Lower lobe of right lung (tissue), 2 donors: Measurements from ENCODE around the gene CDK17. TPM values are rescaled to one million over a fixed set of nuclear protein-coding genes. Genes with fewer than 3 reads are reported as not detected.

Experiments
- ATAC-seq, 2 donors: fragments of 200-7000 bp; cut with Tn5 transposase; one replicate each; pipeline ENCODE4 v1.9.1; 2020 to 2022; ENCODE audit warnings: mild to moderate bottlenecking in 2 of 2, moderate library complexity in 2 of 2
- DNase-seq: peaks from one replicate; pipeline ENCODE4 v3.0.0-alpha.2; 2020
- H3K27ac ChIP-seq: fragments of 200-600 bp; one replicate; pipeline ENCODE4 v1.8.0; 2022
- H3K27me3 ChIP-seq: fragments of 200-600 bp; one replicate; pipeline ENCODE4 v1.8.0; 2022; ENCODE audit warnings: low read depth
- H3K36me3 ChIP-seq: fragments of 200-600 bp; one replicate; pipeline ENCODE4 v1.8.0; 2022; ENCODE audit warnings: mild to moderate bottlenecking
- H3K4me1 ChIP-seq: fragments of 200-600 bp; one replicate; pipeline ENCODE4 v1.8.0; 2022
- H3K4me3 ChIP-seq: fragments of 200-600 bp; one replicate; pipeline ENCODE4 v1.8.0; 2022; ENCODE audit warnings: mild to moderate bottlenecking
- H3K9me3 ChIP-seq: fragments of 200-600 bp; one replicate; pipeline ENCODE4 v1.8.0; 2022
- intact Hi-C: fragments of 100-400 bp; cut with DNase I; formaldehyde crosslinking; loops from one replicate; pipeline ENCODE4 v1.11.0; 2022
- total RNA-seq: library from RNA; stranded (reverse); fragmentation: NEBNext Ultra II Directional; extraction: Animal tissue kit (Norgen Biotek cat#: 25700); gene quantifications from one replicate; pipeline ENCODE4 v1.2.1, GENCODE V29; 2021
- TF ChIP-seq, protein P1 (sequence below): fragments of 200-600 bp; IDR thresholded peaks from one replicate; pipeline ENCODE4 v1.8.0; 2022; ENCODE audit warnings: antibody characterized with exemption, mild to moderate bottlenecking
- donor health status: DM: no; HTN: yes; CAD: no; lungs with severe emphysema.

The CDK17 gene
- total RNA-seq, 1 donor from 2014 or later: 41.7 TPM

GRCh38 chr12:96256672-96257361 is 143.4 kb downstream of the CDK17 start:
- H3K4me1 ChIP-seq: peaks cover 32% of the 10 kb centered on the region

DNA sequence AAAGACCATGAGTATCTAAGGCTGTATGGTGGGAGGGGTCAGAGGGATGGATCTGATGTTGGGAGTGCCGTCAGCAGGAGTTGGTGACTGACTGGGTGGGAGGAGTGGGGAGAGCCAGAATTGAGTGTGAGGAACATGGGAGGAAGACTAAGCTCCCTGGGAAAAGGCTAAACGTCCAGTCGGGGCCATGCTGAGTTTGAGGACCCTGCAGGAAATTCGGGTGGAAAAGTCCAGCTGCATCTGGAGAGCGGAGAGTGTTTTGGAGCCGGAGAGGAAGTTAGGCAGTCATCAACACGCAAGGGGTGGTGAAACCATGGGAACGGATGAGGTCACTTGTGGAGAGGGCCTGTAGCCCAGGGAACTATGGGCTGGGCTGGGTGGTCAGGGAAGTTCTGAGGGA is 145.2 kb downstream of the CDK17 start:
- peak; percentile 77 to 88 for ATAC-seq
- H3K4me1 ChIP-seq: peaks cover 32% of the 10 kb centered on the region
- H3K27me3 ChIP-seq: no peaks in the 10 kb centered on the region
- no peak overlapping the region for H3K4me3 ChIP-seq
- H3K36me3 ChIP-seq: peaks cover 34% of the 10 kb centered on the region
- intact Hi-C loops: no loop called here
- H3K9me3 ChIP-seq: no peaks in the 10 kb centered on the region
- TF ChIP-seq, protein P1, sequence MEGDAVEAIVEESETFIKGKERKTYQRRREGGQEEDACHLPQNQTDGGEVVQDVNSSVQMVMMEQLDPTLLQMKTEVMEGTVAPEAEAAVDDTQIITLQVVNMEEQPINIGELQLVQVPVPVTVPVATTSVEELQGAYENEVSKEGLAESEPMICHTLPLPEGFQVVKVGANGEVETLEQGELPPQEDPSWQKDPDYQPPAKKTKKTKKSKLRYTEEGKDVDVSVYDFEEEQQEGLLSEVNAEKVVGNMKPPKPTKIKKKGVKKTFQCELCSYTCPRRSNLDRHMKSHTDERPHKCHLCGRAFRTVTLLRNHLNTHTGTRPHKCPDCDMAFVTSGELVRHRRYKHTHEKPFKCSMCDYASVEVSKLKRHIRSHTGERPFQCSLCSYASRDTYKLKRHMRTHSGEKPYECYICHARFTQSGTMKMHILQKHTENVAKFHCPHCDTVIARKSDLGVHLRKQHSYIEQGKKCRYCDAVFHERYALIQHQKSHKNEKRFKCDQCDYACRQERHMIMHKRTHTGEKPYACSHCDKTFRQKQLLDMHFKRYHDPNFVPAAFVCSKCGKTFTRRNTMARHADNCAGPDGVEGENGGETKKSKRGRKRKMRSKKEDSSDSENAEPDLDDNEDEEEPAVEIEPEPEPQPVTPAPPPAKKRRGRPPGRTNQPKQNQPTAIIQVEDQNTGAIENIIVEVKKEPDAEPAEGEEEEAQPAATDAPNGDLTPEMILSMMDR: no peak
- peak overlapping the region; percentile 57 for H3K27ac ChIP-seq
- DNase-seq: peak; percentile 69

More at GRCh38 chr12:96256672-96257361, 143.4 kb downstream of the CDK17 start:
- Histone ChIP-seq H3K9me3 (no peaks in the 10 kb centered on the region), H3K27ac (no peak overlapping the region), H3K4me3 (no peak overlapping the region), H3K27me3 (no peaks in the 10 kb centered on the region), H3K36me3 (peaks cover 34% of the 10 kb centered on the region)
- TF ChIP-seq, protein P1: no peak
- ATAC-seq: no peak
- intact Hi-C loops: no loop called here
- DNase-seq: no peak

- DNase-seq (no peak), ATAC-seq (no peak)
- no peak overlapping the region for H3K27ac ChIP-seq
- H3K36me3 ChIP-seq: peaks cover 61% of the 10 kb centered on the region
- intact Hi-C loops: no loop called here
- H3K27me3 ChIP-seq: no peaks in the 10 kb centered on the region
- no peaks in the 10 kb centered on the region for H3K9me3 ChIP-seq
- peaks cover 24% of the 10 kb centered on the region for H3K4me1 ChIP-seq
- no peak overlapping the region for H3K4me3 ChIP-seq
- TF ChIP-seq, protein P1: no peak
Observed at GRCh38 chr12:96250119-96250685, 150.0 kb downstream of the CDK17 start.

GRCh38 chr12:96249196-96250118 is 150.8 kb downstream of the CDK17 start:
- Histone ChIP-seq H3K9me3 (no peaks in the 10 kb centered on the region), H3K27me3 (no peaks in the 10 kb centered on the region), H3K27ac (peak overlapping the region; percentile 36), H3K4me3 (no peak overlapping the region), H3K36me3 (peaks cover 61% of the 10 kb centered on the region), H3K4me1 (peaks cover 17% of the 10 kb centered on the region)
- DNase-seq (no peak), ATAC-seq (peak in 1 of 2 donors; percentile 15)
- intact Hi-C loops: no loop called here
- TF ChIP-seq, protein P1: no peak

GRCh38 chr12:96248136-96248931 is 151.9 kb downstream of the CDK17 start:
- Histone ChIP-seq H3K9me3 (no peaks in the 10 kb centered on the region), H3K36me3 (peaks cover 61% of the 10 kb centered on the region), H3K27ac (no peak overlapping the region), H3K4me1 (peaks cover 12% of the 10 kb centered on the region), H3K27me3 (no peaks in the 10 kb centered on the region), H3K4me3 (no peak overlapping the region)
- ATAC-seq (no peak), DNase-seq (no peak)
- TF ChIP-seq, protein P1: no peak
- intact Hi-C loops: no loop called here
